HG02973 (cell line): ENCODE data around the gene DBNDD1.
A peak's percentile ranks its signal among the peaks of the same experiment; 100 is the strongest.
"Not testable (repeated sequence)": the region's sequence is repeated elsewhere in the genome, so short reads cannot be mapped to it uniquely, and the experiment has no call there.

Experiments
- ATAC-seq: cut with Tn5 transposase; IDR thresholded peaks from one replicate; pipeline ENCODE4 v1.9.1; 2021; ENCODE audit warnings: moderate library complexity; ENCODE audit not compliant: unreplicated experiment

DBNDD1 gene

GRCh38 chr16:89994389-89994720 is 24.9 kb downstream of the DBNDD1 start:
- no peak for ATAC-seq

DNA sequence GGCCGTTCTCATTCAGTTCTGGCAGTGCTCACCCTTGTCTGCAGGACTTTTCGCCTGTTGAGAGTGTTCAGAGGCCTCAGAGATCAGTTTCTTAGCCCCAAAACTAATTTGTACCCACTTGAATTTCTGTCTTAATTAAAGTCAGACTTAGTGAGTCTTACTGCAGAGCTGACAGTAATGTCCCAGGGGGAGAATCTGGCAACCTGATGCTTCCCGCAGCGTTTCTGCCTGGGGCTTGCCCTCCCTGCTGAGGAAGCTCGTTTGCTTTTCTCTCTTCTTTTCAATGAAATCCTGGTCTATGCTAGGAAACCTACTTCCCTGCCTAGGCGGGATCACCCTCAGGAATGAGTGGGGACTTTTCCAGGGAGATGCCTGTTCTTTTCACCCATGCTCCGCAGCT is 25.3 kb downstream of the DBNDD1 start:
- ATAC-seq: no peak

DNA sequence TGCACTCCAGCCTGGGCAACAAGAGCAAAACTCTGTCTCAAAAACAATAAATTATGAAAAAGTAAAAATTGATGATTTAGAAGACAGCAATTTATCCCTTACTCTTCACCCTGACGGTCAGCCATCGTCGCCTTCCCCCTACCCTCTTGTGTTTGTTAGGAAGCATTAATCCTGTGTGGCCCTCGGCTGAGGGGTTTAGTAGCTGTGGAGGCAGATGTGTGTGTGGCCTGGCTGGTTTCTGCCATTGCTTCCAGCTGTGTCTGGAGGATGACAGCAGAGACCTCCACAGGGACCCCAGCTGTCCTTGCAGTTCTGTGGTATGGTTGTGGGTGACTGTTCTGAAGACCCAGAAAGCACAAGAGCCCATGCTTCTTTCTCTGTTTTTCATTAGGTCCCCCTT is 25.9 kb downstream of the DBNDD1 start:
- no peak for ATAC-seq

- no peak for ATAC-seq
Observed at GRCh38 chr16:89990799-89991198, 28.5 kb downstream of the DBNDD1 start.

DNA sequence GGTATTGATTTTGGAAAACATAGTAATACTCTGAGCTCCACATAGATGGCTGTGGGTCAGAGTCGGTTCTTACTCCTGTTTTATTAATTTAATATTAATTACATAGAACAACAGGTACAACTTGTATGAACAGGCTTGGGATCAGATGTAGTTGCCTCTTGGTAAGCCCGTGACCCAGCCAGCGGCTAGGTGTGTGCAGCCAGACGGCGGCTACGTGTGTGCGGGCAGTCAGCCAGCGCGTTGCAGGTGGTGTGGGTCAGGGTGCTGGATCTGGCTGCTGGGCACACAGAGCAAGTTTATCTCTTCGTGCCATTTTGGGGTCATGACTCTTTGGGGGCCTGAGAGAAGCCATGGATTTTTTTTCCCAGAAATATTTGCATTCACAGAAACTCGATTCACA is 30.3 kb downstream of the DBNDD1 start:
- no peak for ATAC-seq

DNA sequence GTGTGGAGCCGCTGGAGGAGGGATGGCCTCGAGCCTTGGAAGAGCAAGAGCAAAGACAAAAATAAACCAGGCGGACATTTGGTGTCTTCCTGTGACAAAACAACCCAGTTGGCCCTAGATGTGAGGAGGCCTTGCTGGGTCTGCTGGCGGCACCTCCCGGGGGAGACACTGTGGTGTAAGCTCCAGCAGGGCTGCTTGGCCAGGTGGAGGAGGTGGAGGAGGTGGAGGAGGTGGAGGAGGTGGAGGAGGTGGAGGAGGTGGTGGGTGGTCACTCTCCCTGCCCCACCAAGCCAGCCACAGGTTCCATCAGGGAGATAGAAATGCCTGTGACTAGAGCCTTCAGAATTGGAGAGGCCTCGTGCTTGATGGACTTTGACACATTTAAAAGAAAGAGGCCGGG is 32.1 kb downstream of the DBNDD1 start:
- no peak for ATAC-seq

DNA sequence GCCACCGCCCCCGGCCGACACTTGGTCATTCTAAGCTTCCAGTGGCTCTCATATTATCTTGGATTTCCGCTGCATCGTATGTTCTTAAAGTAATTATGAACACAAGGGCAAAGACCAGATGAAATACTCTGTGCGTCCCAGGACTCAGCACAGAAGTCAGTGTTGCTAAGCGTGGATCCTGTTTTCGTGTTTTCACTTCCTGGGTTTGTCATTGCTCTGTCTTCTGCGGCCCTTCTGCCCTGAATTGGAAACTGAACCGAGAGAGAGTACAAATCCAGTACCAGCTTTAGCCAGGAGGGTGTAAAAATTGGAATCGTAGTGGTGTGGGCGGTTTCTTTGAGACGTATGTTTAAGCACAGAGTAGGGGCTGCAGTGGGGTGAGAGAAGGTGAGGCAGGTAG is 32.7 kb downstream of the DBNDD1 start:
- no peak for ATAC-seq

GRCh38 chr16:89985219-89985618 is 34.0 kb downstream of the DBNDD1 start:
- no peak for ATAC-seq

- ATAC-seq: no peak
Observed at GRCh38 chr16:89984216-89984615, 35.0 kb downstream of the DBNDD1 start.

GRCh38 chr16:89983536-89983935 is 35.7 kb downstream of the DBNDD1 start:
- ATAC-seq: no peak

DNA sequence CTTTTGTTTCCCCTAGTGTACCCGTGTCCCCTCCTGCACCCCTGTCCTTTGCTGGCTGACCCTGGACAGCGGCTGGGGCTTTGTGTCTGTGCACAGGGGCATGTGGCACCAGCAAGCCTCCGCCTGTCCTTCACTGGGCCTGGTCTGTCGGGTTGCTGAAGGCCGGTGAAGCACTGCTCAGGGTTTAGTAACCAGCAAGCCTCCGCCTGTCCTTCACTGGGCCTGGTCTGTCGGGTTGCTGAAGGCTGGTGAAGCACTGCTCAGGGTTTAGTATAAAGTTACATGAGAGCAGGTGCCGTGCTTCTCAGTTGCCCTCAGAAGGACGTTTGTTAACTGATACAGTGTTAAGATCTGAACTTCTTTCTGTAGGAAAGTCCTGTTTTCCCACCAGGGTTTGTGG is 36.9 kb downstream of the DBNDD1 start:
- no peak for ATAC-seq

DNA sequence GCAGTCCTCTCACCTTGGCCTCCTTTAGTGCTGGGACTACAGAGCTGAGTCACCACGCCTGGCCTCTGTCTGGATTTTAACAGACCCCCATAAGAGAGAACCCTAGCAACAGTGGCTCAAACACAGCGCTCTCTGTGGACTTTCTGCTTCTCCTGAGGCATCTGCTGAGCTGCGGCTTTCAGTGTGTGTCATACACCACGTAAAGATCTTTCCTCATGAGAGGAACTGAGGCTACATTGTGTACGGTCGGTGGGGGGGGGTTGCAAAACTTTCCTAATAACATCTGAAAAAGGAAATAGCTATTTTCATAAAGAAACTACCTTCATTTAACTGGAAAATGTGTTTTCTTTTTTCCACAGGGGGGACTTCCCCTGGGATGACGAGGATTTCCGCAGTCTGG is 37.8 kb downstream of the DBNDD1 start:
- ATAC-seq: peak; percentile 81

DNA sequence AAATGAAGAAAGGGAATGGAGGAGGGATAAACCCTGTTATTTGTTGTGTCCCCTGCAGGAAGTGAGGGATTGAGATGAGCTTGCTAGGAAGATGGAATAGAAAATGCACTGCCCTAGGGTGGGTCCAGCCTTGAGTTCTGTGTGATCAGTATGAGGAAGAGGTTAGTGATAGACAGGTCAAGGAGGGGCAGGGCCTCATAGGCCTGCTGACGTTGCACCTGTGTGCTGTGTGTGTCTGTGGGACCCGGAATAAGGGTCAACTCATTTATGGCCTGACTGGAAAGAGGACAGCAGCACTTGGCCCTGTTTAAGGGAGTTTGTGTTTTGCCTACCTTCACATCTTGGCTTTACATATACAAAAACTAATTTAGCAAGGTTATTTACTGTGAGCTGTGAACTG is 44.4 kb downstream of the DBNDD1 start:
- no peak for ATAC-seq

DNA sequence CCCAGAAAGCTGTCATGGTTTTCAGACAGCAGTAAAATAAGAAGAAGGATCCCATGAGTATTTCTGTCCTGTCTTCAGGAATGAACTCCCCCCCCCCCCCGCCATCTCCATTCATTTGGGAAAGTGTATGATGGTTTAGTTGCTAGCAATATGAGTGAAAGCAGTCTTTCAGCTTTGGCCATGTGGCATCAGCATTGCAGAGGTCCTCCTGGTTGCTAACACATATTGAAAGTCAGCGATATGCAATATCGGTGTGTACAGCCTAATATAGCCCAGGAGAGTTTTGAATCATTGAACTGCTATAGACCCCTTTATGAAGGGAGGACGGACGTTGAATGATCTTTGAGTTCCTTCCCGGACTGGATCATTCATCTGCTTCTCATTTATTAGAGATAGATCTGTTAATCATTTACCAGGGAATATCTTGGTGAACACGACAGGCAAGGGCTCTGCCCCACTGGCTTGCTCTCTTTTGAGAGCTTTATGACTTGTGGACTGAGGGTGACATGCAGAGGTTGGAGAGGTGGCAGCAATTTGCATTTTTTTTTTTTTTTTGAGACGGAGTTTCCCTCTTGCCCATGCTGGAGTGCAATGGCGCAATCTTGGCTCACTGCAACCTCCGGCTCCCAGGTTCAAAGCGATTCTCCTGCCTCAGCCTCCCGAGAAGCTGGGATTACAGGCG is 45.5 kb downstream of the DBNDD1 start:
- ATAC-seq: no peak

DNA sequence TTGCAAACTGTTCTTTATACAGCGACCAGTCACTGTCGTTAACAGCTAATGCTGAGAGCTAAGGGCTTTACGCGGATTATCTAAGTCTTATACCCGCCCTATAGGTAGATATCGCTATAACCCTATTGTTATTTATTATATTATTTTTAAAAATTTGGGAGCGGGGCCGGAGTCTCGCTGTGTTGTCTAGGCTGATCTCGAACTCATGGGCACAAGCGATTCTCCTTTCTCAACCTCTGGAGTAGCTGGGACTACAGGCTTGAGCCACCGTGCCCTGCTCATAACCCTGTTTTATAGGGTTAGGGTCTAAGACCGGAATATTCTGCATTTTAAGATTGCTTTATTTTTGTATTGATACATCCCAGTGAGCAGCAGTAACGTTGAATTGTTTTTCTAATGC is 46.0 kb downstream of the DBNDD1 start:
- no peak for ATAC-seq

- peak; percentile 70 for ATAC-seq
Observed at GRCh38 chr16:89972244-89973234, 46.7 kb downstream of the DBNDD1 start.

DNA sequence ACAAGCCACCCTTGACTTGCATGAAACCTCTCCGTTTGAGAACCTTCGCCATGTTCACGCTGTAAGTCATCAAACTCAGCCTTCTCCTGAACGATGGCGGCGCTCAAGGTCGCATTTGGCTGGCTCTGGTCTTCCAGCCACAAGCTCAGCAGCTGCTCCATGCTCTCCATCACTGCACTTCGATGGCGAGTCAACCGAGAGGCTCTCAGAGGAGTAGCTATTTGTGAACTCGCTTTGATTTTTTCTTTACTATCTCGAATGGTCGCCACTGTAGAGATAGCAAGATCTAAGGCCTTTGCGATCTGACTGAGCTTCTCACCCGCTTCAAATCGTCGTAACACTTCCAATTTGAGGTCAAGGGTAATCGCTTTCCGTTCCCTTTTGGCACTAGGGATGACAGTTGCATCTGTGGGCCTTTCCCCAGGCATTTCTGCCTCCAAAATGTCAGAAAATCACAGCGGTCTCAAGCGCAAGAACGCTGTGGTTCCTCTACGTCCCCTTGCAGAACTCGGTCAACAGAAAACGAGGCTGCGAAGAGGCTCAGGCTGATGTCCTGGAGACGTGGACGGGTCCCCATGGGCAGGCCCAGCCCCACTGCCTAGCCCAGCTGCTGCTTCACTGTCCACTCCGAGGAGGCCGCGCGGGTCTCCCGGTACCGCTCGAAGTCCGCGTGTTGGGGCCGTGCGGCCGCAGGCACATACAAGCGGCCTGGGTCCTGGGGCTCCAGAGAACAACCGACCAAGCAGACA is 47.6 kb downstream of the DBNDD1 start:
- no peak for ATAC-seq

GRCh38 chr16:89969741-89970410 is 49.4 kb downstream of the DBNDD1 start:
- ATAC-seq: no peak

- ATAC-seq: not testable (repeated sequence)
Observed at GRCh38 chr16:89968074-89968473, 51.2 kb downstream of the DBNDD1 start.

GRCh38 chr16:89967436-89967835 is 51.8 kb downstream of the DBNDD1 start:
- not testable (repeated sequence) for ATAC-seq

- no peak for ATAC-seq
Observed at GRCh38 chr16:89966756-89967155, 52.5 kb downstream of the DBNDD1 start.
